IPS DF 19.7 (cell line): ENCODE results near the gene TARBP2.

Experiments
- DNase-seq: peaks from one replicate; pipeline ENCODE4 v3.0.0-alpha.2; 2013; ENCODE audit warnings: low read depth, low spot score

Gene TARBP2

DNA sequence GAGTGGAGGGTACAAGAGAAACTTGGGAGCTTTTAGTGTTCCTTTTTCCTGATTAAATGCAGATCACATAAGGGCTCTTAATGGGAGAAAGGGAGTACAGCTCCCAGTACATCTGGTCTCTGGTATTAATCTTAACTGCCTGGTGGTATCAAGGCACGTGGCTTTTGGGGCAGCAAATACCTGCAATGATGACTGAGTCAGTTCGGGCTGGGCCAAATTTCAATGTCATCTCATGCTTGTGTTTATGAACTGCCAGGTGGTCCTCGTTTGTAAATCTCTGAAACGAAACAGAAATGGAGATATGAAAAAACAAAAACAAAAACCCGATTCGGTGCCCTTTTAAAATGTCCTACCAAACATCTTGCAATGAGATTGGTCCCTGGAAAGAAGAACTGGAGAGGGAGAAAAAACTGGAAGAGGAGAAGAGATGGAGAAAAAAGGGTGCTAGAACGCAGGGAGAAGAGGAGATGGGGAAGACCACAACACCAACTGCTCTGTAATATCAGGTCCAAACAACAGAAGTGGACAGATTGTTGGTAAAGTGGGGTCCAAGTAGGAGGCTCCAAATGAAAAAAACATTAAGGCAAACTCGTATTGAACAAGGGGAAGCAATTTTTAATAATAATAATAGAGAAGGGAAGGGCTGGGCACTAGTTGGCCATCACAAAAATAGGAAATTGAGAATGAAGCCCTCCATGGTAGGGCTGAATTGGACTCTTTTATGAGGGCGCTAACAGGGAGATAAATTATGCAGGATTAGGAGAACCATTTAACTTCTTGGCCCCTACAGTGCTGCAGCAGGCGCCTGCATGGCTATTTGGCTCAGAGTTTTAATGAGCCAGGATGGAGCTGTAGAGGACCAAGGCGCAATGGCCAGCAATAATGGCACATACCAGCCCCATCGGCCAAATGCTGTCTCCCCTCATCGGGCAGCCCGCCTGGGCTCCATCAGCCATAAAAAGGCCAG is 51.6 kb downstream of the TARBP2 start:
- DNase-seq = no peak
